ENCODE results near the gene SIL1. TPM values are rescaled to one million over a fixed set of nuclear protein-coding genes. Genes with fewer than 3 reads are reported as not detected.

The SIL1 gene
- total and polyA plus RNA-seq, 9 of the 15 experiments (the other 6 are each of a cell fraction or from before 2014, with no cell fraction given): 1.3 to 30.5 (median 18.1) TPM

GRCh38 chr5:139188558-139189270, 9.5 kb downstream of the SIL1 start (continued):
- peak; percentile 64 for TF ChIP-seq NFE2 (IDR thresholded peaks at IDR 0.05; ENCODE audit: low read depth)
- TF ChIP-seq RBM25 (IDR thresholded peaks at IDR 0.05; ENCODE audit: low read depth, low read length, severe bottlenecking): no peak
- TF ChIP-seq RCOR1 (IDR thresholded peaks at IDR 0.05; ENCODE audit: borderline replicate concordance in 1 of 2, low read depth in 2 of 2, low read length in 2 of 2): peak; percentile 96 to 99
- TF ChIP-seq ZNF354B (CRISPR knock-in tag; IDR thresholded peaks at IDR 0.05): no peak
- peak; percentile 77 for TF ChIP-seq JUND (IDR thresholded peaks at IDR 0.05; ENCODE audit: borderline replicate concordance, low read depth, low read length)
- TF ChIP-seq JUND (tag; IDR thresholded peaks at IDR 0.05; ENCODE audit: borderline replicate concordance, low read depth, low read length): peak; percentile 79; the same call in 2 of the 3 replicates
- TF ChIP-seq ARID1B (IDR thresholded peaks at IDR 0.05): peak; percentile 90
- TF ChIP-seq, protein P1, sequence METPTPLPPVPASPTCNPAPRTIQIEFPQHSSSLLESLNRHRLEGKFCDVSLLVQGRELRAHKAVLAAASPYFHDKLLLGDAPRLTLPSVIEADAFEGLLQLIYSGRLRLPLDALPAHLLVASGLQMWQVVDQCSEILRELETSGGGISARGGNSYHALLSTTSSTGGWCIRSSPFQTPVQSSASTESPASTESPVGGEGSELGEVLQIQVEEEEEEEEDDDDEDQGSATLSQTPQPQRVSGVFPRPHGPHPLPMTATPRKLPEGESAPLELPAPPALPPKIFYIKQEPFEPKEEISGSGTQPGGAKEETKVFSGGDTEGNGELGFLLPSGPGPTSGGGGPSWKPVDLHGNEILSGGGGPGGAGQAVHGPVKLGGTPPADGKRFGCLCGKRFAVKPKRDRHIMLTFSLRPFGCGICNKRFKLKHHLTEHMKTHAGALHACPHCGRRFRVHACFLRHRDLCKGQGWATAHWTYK (CRISPR knock-in tag; IDR thresholded peaks at IDR 0.05): no peak
- TF ChIP-seq ZNF134 (CRISPR knock-in tag; conservative IDR thresholded peaks at IDR 0.05): no peak
- peak; percentile 54; the same call in 1 of the 2 replicates for TF ChIP-seq MYNN (IDR thresholded peaks at IDR 0.05)
- no peak for TF ChIP-seq MYNN (CRISPR knock-in tag; IDR thresholded peaks at IDR 0.05)
- TF ChIP-seq NFIC (IDR thresholded peaks at IDR 0.05): peak; percentile 70
- TF ChIP-seq, protein P2, sequence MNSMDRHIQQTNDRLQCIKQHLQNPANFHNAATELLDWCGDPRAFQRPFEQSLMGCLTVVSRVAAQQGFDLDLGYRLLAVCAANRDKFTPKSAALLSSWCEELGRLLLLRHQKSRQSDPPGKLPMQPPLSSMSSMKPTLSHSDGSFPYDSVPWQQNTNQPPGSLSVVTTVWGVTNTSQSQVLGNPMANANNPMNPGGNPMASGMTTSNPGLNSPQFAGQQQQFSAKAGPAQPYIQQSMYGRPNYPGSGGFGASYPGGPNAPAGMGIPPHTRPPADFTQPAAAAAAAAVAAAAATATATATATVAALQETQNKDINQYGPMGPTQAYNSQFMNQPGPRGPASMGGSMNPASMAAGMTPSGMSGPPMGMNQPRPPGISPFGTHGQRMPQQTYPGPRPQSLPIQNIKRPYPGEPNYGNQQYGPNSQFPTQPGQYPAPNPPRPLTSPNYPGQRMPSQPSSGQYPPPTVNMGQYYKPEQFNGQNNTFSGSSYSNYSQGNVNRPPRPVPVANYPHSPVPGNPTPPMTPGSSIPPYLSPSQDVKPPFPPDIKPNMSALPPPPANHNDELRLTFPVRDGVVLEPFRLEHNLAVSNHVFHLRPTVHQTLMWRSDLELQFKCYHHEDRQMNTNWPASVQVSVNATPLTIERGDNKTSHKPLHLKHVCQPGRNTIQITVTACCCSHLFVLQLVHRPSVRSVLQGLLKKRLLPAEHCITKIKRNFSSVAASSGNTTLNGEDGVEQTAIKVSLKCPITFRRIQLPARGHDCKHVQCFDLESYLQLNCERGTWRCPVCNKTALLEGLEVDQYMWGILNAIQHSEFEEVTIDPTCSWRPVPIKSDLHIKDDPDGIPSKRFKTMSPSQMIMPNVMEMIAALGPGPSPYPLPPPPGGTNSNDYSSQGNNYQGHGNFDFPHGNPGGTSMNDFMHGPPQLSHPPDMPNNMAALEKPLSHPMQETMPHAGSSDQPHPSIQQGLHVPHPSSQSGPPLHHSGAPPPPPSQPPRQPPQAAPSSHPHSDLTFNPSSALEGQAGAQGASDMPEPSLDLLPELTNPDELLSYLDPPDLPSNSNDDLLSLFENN (IDR thresholded peaks at IDR 0.05; ENCODE audit: low read depth in 2 of 2, low read length in 2 of 2): peak in 1 of 2 experiments; percentile 68; a peak in 1 of 4 replicates
- TF ChIP-seq TAL1 (IDR thresholded peaks at IDR 0.05): peak; percentile 87
- TF ChIP-seq PRDM10 (IDR thresholded peaks at IDR 0.05; ENCODE audit: partially characterized antibody): no peak
- TF ChIP-seq NCOA6 (IDR thresholded peaks at IDR 0.05): no peak
- no peak for TF ChIP-seq KHSRP (IDR thresholded peaks at IDR 0.05)
- peak; percentile 70 for TF ChIP-seq STAT5A (IDR thresholded peaks at IDR 0.05; ENCODE audit: borderline replicate concordance, low read length)
- peak; percentile 92 for TF ChIP-seq SMAD4 (CRISPR knock-in tag; conservative IDR thresholded peaks at IDR 0.05)
- no peak for TF ChIP-seq ZNF668 (CRISPR knock-in tag; IDR thresholded peaks at IDR 0.05)
